GM12874 (cell line): Measurements from ENCODE around the gene HSBP1.

Source experiments
- TF ChIP-seq, protein P1 (sequence below): IDR thresholded peaks from 2 replicates; pipeline ENCODE4 v1.5.1; 2011; ENCODE audit warnings: low read depth, mild to moderate bottlenecking, control low read depth, low read length, moderate library complexity; ENCODE audit not compliant: insufficient read depth

HSBP1 gene

GRCh38 chr16:83807710-83808572, at the start of gene HSBP1:
TSS of gene HSBP1 (plus strand) at chr16:83807978. CDS start at chr16:83808077, 99 bp downstream.
- TF ChIP-seq, protein P1, sequence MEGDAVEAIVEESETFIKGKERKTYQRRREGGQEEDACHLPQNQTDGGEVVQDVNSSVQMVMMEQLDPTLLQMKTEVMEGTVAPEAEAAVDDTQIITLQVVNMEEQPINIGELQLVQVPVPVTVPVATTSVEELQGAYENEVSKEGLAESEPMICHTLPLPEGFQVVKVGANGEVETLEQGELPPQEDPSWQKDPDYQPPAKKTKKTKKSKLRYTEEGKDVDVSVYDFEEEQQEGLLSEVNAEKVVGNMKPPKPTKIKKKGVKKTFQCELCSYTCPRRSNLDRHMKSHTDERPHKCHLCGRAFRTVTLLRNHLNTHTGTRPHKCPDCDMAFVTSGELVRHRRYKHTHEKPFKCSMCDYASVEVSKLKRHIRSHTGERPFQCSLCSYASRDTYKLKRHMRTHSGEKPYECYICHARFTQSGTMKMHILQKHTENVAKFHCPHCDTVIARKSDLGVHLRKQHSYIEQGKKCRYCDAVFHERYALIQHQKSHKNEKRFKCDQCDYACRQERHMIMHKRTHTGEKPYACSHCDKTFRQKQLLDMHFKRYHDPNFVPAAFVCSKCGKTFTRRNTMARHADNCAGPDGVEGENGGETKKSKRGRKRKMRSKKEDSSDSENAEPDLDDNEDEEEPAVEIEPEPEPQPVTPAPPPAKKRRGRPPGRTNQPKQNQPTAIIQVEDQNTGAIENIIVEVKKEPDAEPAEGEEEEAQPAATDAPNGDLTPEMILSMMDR, result no peak

GRCh38 chr16:83762141-83762991, 45.4 kb upstream of the HSBP1 start:
- TF ChIP-seq, protein P1, result no peak

DNA sequence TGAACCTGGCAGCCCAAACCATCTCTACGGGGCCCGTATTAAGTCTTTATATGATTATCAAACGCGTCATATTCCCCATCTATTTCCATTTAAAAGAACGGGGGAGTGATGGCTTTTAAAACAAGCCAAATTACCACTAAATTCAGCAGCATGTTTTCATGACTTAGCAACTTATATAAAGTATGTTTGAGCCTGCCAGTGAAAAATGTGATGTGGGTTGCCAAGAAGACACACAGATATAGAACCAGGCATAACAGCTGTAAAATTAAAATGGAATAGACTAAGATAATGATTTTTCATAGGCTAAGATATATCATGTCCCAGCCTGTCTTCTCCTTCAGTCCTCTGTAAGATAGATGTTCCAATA, 44.8 kb upstream of the HSBP1 start:
- TF ChIP-seq, protein P1, result no peak

GRCh38 chr16:83768986-83769385, 38.8 kb upstream of the HSBP1 start:
- TF ChIP-seq, protein P1, result no peak

DNA sequence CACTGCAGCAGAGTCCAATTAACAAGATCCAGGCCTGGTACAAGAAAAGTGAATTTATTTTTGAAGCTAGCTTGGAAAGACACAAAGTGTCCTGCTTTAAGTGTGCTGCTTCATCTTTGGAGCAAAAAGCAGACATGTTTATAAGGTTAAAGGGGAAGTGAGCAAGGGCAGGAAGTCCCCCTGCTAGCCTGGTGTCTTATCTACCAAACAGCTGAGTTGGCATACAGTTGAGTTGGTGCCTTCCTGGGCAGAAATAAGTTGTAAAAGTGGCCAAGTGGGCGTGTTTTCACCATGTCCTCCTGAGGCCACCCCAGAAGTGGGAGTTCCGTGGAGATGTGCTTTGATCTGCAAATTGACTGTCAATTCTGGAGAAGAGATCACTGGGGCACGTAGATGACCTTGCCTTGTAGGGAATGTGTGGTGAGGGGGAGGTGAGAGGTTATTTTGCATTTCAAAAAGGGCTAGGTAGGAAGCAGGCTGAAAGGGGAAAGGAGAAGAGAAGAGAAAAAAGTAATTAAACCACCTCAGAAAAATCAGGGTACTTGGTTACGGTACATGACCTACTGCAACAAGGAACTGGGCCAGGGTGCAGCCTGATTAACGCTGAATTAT, 38.3 kb upstream of the HSBP1 start:
- TF ChIP-seq, protein P1, result no peak

DNA sequence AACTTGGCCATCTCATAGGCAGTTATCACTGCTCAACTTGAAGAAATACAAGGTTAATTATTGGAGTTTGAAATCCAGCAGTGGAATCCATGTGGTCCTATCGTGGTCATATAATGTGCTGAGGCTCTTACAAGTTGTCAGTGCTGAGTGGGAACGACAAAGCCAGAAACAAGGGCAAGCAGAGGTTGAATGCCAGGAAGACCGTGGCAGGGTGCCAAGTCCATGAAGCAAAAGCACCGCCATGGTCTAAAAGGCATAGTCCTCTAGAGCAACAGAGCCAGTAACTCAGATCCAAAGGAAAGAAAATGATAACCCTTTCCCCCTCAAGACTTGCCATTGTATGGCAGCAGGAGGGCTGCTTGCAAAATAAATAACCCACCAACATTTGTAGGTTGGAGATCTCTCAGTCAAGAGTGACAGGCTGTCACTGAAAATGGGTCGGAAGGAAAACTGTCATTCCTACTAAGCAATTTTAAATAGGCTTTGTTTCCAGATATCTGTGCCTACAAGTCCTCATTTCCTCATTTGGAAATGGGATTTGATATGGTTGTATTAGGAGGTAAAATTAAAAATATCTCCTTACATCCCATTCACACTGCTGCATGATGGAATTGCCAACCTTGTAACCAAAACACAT, 36.4 kb upstream of the HSBP1 start:
- TF ChIP-seq, protein P1, result no peak

GRCh38 chr16:83772806-83773205, 35.0 kb upstream of the HSBP1 start:
- TF ChIP-seq, protein P1, result no peak
